ENCODE results near the gene CACNG3. TPM values are rescaled to one million over a fixed set of nuclear protein-coding genes. Genes with fewer than 3 reads are reported as not detected.

Gene CACNG3
- total and polyA plus RNA-seq, 9 donors: not detected

DNA sequence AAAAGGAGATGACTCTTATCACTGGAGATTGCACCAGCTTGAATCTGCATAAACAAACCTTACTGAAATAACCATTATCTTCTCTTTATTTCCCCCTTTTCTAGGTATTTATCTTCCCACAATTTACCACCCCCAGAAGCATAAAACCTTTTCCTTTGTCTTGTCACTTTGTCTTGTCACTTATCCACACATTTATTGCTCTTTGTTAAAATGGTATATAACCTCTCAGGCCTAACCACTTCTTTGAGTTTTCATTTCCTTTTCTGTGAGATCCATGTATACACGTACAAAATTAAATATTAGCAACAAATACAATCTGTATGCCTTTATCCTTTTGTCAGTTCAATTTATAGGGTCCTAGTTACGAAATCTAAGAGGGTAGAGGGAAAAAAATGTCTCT, 122.9 kb downstream of the CACNG3 start:
- H3K9me3 ChIP-seq (replicated peaks; ENCODE audit: control insufficient read depth, low read depth, low read length): no peaks in the 10 kb centered on the region
- H3K27me3 ChIP-seq (ENCODE audit: control insufficient read depth, insufficient read depth, low read length): no peaks in the 10 kb centered on the region
- no CpG with 5 or more reads among the region's 2 CpGs for WGBS (ENCODE audit: insufficient coverage)
- no peak for DNase-seq
- H3K4me3 ChIP-seq (ENCODE audit: low read length): no peak overlapping the region
- H3K36me3 ChIP-seq (ENCODE audit: control insufficient read depth, insufficient read depth, low read length): no peaks in the 10 kb centered on the region
- H3K4me1 ChIP-seq (ENCODE audit: control insufficient read depth, insufficient read depth, low read length): no peaks in the 10 kb centered on the region
- no peak overlapping the region for H3K27ac ChIP-seq (ENCODE audit: low read length)

DNA sequence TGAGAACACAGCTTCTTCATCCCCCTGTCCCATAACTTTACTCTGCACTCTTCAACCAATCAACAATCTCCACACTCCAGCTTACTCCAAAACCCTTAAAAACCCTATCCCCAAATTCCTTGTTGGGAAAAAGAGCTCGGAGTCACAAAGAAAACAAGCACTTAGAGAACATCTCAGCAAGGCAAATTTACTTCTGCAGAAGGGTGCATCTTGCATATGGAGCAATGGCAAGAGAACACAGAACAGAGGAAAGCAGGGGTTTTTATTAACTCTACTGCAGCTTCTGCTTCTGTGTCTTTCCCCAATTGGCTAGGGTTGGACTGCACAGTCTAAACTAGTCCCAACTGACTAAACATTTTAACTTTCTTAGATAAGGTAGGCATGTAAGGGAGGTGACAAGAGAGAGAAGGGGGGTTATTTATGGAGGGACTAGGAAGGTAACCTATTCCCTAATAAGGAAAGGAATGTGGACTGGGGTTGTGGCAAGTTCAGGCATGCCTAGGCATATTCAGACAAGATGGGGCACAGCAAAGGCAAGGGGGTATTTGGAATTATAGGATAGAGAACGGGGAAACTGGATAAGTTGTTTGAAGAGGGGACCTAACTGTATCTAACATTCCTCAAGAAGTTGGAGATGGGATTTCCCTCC, 125.5 kb downstream of the CACNG3 start:
- no peaks in the 10 kb centered on the region for H3K27me3 ChIP-seq (ENCODE audit: control insufficient read depth, insufficient read depth, low read length)
- H3K4me1 ChIP-seq (ENCODE audit: control insufficient read depth, insufficient read depth, low read length): no peaks in the 10 kb centered on the region
- DNase-seq: no peak
- no peaks in the 10 kb centered on the region for H3K36me3 ChIP-seq (ENCODE audit: control insufficient read depth, insufficient read depth, low read length)
- H3K9me3 ChIP-seq (replicated peaks; ENCODE audit: control insufficient read depth, low read depth, low read length): no peaks in the 10 kb centered on the region
- H3K27ac ChIP-seq (ENCODE audit: low read length): no peak overlapping the region
- WGBS (ENCODE audit: insufficient coverage): no CpG with 5 or more reads among the region's 2 CpGs
- no peak overlapping the region for H3K4me3 ChIP-seq (ENCODE audit: low read length)

DNA sequence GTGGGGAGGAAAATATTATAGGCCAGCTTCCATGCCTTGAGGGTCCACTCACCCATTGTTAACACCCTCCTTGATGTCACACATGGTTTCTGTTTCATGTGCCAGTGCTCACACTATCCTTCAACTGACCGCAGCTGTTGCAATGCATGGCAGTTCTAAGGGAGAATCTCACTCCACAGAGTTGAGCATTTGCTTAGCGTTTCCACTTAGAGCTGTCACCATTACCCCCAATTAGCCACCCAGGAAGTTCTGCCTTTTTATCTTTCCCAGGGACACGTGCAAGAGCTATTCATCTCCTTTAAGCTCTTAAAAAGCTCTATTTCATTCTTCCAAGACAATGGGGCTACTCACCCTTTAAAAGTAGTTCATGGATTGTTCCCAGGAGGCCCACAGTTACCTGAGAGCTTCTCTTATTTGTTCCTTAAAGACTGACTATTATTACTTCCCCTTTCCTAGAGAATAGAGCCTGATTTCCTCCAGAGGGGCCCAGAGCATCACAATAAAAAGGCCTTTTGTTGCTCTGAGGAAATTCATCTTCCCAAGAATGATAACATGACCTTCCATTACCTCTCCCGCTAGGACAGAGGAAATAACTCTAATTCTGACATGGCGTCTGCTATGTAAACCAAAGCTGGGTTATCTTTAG, 126.8 kb downstream of the CACNG3 start:
- DNase-seq: no peak
- Histone ChIP-seq H3K9me3 (replicated peaks; ENCODE audit: control insufficient read depth, low read depth, low read length) (no peaks in the 10 kb centered on the region), H3K27me3 (ENCODE audit: control insufficient read depth, insufficient read depth, low read length) (no peaks in the 10 kb centered on the region), H3K36me3 (ENCODE audit: control insufficient read depth, insufficient read depth, low read length) (no peaks in the 10 kb centered on the region), H3K27ac (ENCODE audit: low read length) (no peak overlapping the region), H3K4me1 (ENCODE audit: control insufficient read depth, insufficient read depth, low read length) (no peaks in the 10 kb centered on the region), H3K4me3 (ENCODE audit: low read length) (no peak overlapping the region)
- 10% methylated on average over 2 of the region's 5 CpGs for WGBS (ENCODE audit: insufficient coverage)

DNA sequence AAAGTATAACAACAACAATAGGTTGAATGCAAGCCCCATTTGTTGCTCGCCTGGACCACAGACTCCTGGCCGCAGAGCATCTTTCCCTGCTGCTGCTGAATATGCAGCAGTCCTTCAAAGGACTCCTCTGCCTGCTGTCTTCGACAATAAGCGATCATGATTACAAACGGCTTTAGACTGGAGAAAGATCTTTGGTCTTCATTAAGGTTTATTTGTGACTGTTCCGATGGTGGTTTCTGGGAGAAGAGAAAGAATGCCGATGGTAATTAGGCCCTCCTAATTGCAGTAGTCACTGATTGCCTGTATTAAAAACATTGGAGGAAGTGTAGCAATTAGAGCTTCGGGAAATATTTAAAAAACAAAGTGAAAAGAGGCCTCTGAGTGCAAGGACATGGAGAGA, 138.2 kb downstream of the CACNG3 start:
- no peaks in the 10 kb centered on the region for H3K36me3 ChIP-seq (ENCODE audit: control insufficient read depth, insufficient read depth, low read length)
- no peak for DNase-seq
- H3K27me3 ChIP-seq (ENCODE audit: control insufficient read depth, insufficient read depth, low read length): no peaks in the 10 kb centered on the region
- H3K9me3 ChIP-seq (replicated peaks; ENCODE audit: control insufficient read depth, low read depth, low read length): no peaks in the 10 kb centered on the region
- H3K4me1 ChIP-seq (ENCODE audit: control insufficient read depth, insufficient read depth, low read length): no peaks in the 10 kb centered on the region
- no peak overlapping the region for H3K4me3 ChIP-seq (ENCODE audit: low read length)
- H3K27ac ChIP-seq (ENCODE audit: low read length): no peak overlapping the region
- 57% methylated on average over 3 of the region's 8 CpGs for WGBS (ENCODE audit: insufficient coverage)

DNA sequence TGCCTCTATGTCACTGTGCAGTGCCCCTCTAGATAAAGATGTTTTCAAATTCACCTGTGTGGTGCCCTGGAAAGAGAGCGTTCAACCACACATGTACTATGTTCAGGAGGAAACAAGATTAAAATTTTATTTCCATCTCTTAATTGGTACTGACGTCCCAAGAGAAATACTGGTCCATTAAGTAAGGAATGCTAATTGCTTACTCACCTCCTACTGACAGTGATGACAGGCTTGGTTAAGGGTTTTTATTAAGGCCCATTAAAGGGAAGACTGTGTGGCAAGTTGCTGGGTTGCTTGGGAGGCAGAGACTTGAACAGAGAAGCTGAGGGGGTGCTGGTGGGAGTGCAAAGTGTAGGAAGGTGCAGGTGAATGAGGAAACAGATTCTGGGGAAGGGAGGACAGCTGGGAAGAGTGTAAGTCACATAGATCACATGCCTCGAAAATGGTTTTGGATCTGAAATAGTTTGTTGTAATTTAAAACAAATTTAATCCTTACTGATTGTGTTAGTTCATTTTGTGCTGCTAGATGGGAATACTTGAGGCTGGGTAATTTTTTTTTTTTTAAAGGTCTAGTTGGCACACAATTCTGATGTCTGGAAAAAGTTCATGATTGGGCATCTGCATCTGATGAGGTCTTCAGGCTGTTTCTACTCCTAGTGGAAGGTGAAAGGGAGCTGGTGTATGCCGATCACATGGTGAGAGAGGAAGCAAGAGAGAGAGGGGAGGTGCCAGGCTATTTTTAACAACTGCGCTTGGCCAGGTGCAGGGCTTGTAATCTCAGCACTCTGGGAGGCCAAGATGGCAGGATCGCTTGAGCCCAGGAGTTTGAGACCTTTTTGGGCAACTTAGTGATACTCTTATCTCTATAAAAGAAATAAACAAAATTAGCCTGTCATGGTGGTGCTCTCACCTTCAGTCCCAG, 140.5 kb downstream of the CACNG3 start:
- H3K4me1 ChIP-seq (ENCODE audit: control insufficient read depth, insufficient read depth, low read length): no peaks in the 10 kb centered on the region

DNA sequence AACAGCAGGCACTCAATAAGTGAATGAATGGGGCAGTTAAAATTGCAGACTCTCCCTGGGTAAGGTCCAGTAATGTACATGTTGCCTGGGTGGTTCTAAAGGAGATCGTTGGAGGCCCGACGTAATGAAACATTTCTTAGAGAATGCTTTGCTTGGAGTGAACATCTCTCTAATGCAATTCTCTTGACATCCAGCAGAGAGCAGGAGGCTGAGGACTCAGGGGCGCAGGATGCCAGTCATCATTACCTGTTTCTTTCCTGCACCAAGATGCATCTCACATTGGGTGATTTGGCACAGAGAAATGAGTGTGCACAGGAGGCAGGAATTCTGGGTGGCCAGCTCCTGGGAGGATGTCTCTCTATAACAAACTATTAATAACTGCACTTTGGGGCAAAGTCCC, 152.9 kb downstream of the CACNG3 start:
- no peak for DNase-seq
- Histone ChIP-seq H3K4me1 (ENCODE audit: control insufficient read depth, insufficient read depth, low read length) (no peaks in the 10 kb centered on the region), H3K4me3 (ENCODE audit: low read length) (no peak overlapping the region), H3K36me3 (ENCODE audit: control insufficient read depth, insufficient read depth, low read length) (no peaks in the 10 kb centered on the region), H3K27ac (ENCODE audit: low read length) (no peak overlapping the region), H3K27me3 (ENCODE audit: control insufficient read depth, insufficient read depth, low read length) (no peaks in the 10 kb centered on the region), H3K9me3 (replicated peaks; ENCODE audit: control insufficient read depth, low read depth, low read length) (no peaks in the 10 kb centered on the region)
- 80% methylated on average over 1 of the region's 4 CpGs for WGBS (ENCODE audit: insufficient coverage)

More for the DNA sequence above, 140.5 kb downstream of the CACNG3 start:
- WGBS (ENCODE audit: insufficient coverage): no CpG with 5 or more reads among the region's 6 CpGs
- Histone ChIP-seq H3K27ac (ENCODE audit: low read length) (no peak overlapping the region), H3K27me3 (ENCODE audit: control insufficient read depth, insufficient read depth, low read length) (no peaks in the 10 kb centered on the region), H3K9me3 (replicated peaks; ENCODE audit: control insufficient read depth, low read depth, low read length) (no peaks in the 10 kb centered on the region), H3K36me3 (ENCODE audit: control insufficient read depth, insufficient read depth, low read length) (no peaks in the 10 kb centered on the region), H3K4me3 (ENCODE audit: low read length) (no peak overlapping the region)
- DNase-seq: no peak
